Activated naive CD4-positive, alpha-beta T cell treated with anti-CD3 and anti-CD28 coated beads for 36 hours (primary cell): ENCODE results near the gene TUBGCP2. TPM values are rescaled to one million over a fixed set of nuclear protein-coding genes. Genes with fewer than 3 reads are reported as not detected.

Source experiments
- CTCF ChIA-PET: fragments of 350-600 bp; sonication (Branson Sonifier 250); formaldehyde crosslinking; loops from one replicate; lab custom pipeline; 2021; ENCODE audit warnings: antibody characterized with exemption; lab: Charles Lee
- DNase-seq: peaks from one replicate; pipeline ENCODE4 v3.0.0-alpha.2; 2020
- H3K27ac Mint-ChIP-seq: one replicate; pipeline ENCODE4 v1.8.0; 2021; ENCODE audit warnings: mild to moderate bottlenecking, mixed read lengths
- H3K27me3 Mint-ChIP-seq: one replicate; pipeline ENCODE4 v1.8.0; 2021; ENCODE audit warnings: low read depth, mixed read lengths
- H3K36me3 Mint-ChIP-seq: one replicate; pipeline ENCODE4 v1.8.0; 2021; ENCODE audit warnings: low read depth, mixed read lengths
- H3K4me1 Mint-ChIP-seq: one replicate; pipeline ENCODE4 v1.8.0; 2021; ENCODE audit warnings: low read depth, mixed read lengths
- H3K4me3 Mint-ChIP-seq: one replicate; pipeline ENCODE4 v1.8.0; 2021; ENCODE audit warnings: mild to moderate bottlenecking, moderate library complexity, mixed read lengths
- H3K9me3 Mint-ChIP-seq: one replicate; pipeline ENCODE4 v1.8.0; 2021; ENCODE audit warnings: mixed read lengths
- intact Hi-C: fragments of 100-400 bp; cut with micrococcal nuclease; formaldehyde crosslinking; loops from one replicate; pipeline ENCODE4 v1.15.1; 2023
- total RNA-seq, 2 experiments: library from RNA; stranded (reverse); gene quantifications; one replicate each; pipeline ENCODE4 v1.2.3, GENCODE V29; 2021

The TUBGCP2 gene
- total RNA-seq, 2 experiments from 2014 or later = 47.9 to 56.1 TPM

GRCh38 chr10:133245439-133246235 lies 63.0 kb downstream of the TUBGCP2 start:
- intact Hi-C loops = no loop called here

GRCh38 chr10:133243593-133243992 lies 65.1 kb downstream of the TUBGCP2 start:
- intact Hi-C loops = no loop called here
- H3K9me3 Mint-ChIP-seq = no peaks in the 10 kb centered on the region
- CTCF ChIA-PET = no interaction called here

More at GRCh38 chr10:133245439-133246235, 63.0 kb downstream of the TUBGCP2 start:
- H3K4me3 Mint-ChIP-seq = no peak overlapping the region
- peaks cover 13% of the 10 kb centered on the region for H3K4me1 Mint-ChIP-seq
- H3K27me3 Mint-ChIP-seq = peaks cover 20% of the 10 kb centered on the region
- H3K27ac Mint-ChIP-seq = no peak overlapping the region
- CTCF ChIA-PET = interaction anchor here (0.8 to 1.0 kb wide), 2 partner anchors 62 to 84 kb away, joined by 3 to 4 read pairs; no protein-coding TSS in a partner anchor
- H3K9me3 Mint-ChIP-seq = no peaks in the 10 kb centered on the region
- no peak for DNase-seq
- no peaks in the 10 kb centered on the region for H3K36me3 Mint-ChIP-seq

GRCh38 chr10:133242611-133243356 lies 65.9 kb downstream of the TUBGCP2 start:
- Mint-ChIP-seq H3K27me3 (peaks cover 34% of the 10 kb centered on the region), H3K36me3 (no peaks in the 10 kb centered on the region), H3K9me3 (no peaks in the 10 kb centered on the region), H3K4me1 (peaks cover 13% of the 10 kb centered on the region), H3K27ac (no peak overlapping the region), H3K4me3 (no peak overlapping the region)
- CTCF ChIA-PET = no interaction called here
- no peak for DNase-seq
- intact Hi-C loops = no loop called here

More at GRCh38 chr10:133243593-133243992, 65.1 kb downstream of the TUBGCP2 start:
- peaks cover 30% of the 10 kb centered on the region for H3K27me3 Mint-ChIP-seq
- H3K4me3 Mint-ChIP-seq = no peak overlapping the region
- no peaks in the 10 kb centered on the region for H3K36me3 Mint-ChIP-seq
- no peak for DNase-seq
- no peak overlapping the region for H3K27ac Mint-ChIP-seq
- peaks cover 13% of the 10 kb centered on the region for H3K4me1 Mint-ChIP-seq

- Mint-ChIP-seq H3K27me3 (peaks cover 38% of the 10 kb centered on the region), H3K27ac (no peak overlapping the region), H3K4me1 (peaks cover 16% of the 10 kb centered on the region), H3K9me3 (no peaks in the 10 kb centered on the region), H3K4me3 (peak overlapping the region; percentile 39), H3K36me3 (no peaks in the 10 kb centered on the region)
- CTCF ChIA-PET = interaction anchor here (1.2 kb wide), 1 partner anchor 17 kb away, joined by 3 read pairs; no protein-coding TSS in a partner anchor
- no peak for DNase-seq
- intact Hi-C loops = no loop called here
Observed at GRCh38 chr10:133241501-133242205, 67.0 kb downstream of the TUBGCP2 start.

GRCh38 chr10:133239990-133240389 lies 68.7 kb downstream of the TUBGCP2 start:
- intact Hi-C loops = no loop called here
- no peak for DNase-seq
- H3K27ac Mint-ChIP-seq = no peak overlapping the region
- peaks cover 43% of the 10 kb centered on the region for H3K27me3 Mint-ChIP-seq
- H3K4me3 Mint-ChIP-seq = no peak overlapping the region
- no peaks in the 10 kb centered on the region for H3K9me3 Mint-ChIP-seq
- peaks cover 21% of the 10 kb centered on the region for H3K4me1 Mint-ChIP-seq
- no peaks in the 10 kb centered on the region for H3K36me3 Mint-ChIP-seq
- CTCF ChIA-PET = interaction anchor here (1.2 kb wide), 1 partner anchor 19 kb away, joined by 3 read pairs; no protein-coding TSS in a partner anchor

GRCh38 chr10:133238466-133238804 lies 70.2 kb downstream of the TUBGCP2 start:
- Mint-ChIP-seq H3K36me3 (no peaks in the 10 kb centered on the region), H3K4me1 (peaks cover 23% of the 10 kb centered on the region), H3K27me3 (peaks cover 56% of the 10 kb centered on the region), H3K4me3 (no peak overlapping the region), H3K9me3 (no peaks in the 10 kb centered on the region), H3K27ac (no peak overlapping the region)
- no peak for DNase-seq
- intact Hi-C loops = no loop called here
- CTCF ChIA-PET = interaction anchor here (1.1 to 1.4 kb wide), 2 partner anchors 13 to 37 kb away, joined by 3 read pairs; no protein-coding TSS in a partner anchor

GRCh38 chr10:133237588-133238465 lies 70.8 kb downstream of the TUBGCP2 start, which contains the start of gene VENTX:
Gene VENTX, plus strand, starts transcription at chr10:133237855. Its CDS starts 60 bp downstream, at chr10:133237915.
- intact Hi-C loops = no loop called here
- Mint-ChIP-seq H3K4me3 (no peak within 1 kb of the TSS), H3K4me1 (peaks cover 23% of the 10 kb centered on the region), H3K36me3 (no peaks in the 10 kb centered on the region), H3K27me3 (peaks cover 55% of the 10 kb centered on the region), H3K9me3 (no peaks in the 10 kb centered on the region), H3K27ac (no peak within 1 kb of the TSS)
- CTCF ChIA-PET = interaction anchor here (1.4 kb wide), 1 partner anchor 12 kb away, joined by 3 read pairs; no protein-coding TSS in a partner anchor
- no peak for DNase-seq

GRCh38 chr10:133237241-133237587 lies 71.5 kb downstream of the TUBGCP2 start:
- CTCF ChIA-PET = no interaction called here

GRCh38 chr10:133236401-133237240 lies 72.1 kb downstream of the TUBGCP2 start:
- DNase-seq = no peak
- Mint-ChIP-seq H3K27me3 (peaks cover 55% of the 10 kb centered on the region), H3K4me1 (peaks cover 20% of the 10 kb centered on the region), H3K27ac (no peak overlapping the region), H3K36me3 (no peaks in the 10 kb centered on the region), H3K9me3 (no peaks in the 10 kb centered on the region), H3K4me3 (no peak overlapping the region)
- intact Hi-C loops = no loop called here
- CTCF ChIA-PET = no interaction called here

More at GRCh38 chr10:133237241-133237587, 71.5 kb downstream of the TUBGCP2 start:
- H3K9me3 Mint-ChIP-seq = no peaks in the 10 kb centered on the region
- H3K27me3 Mint-ChIP-seq = peaks cover 54% of the 10 kb centered on the region
- intact Hi-C loops = no loop called here
- peaks cover 23% of the 10 kb centered on the region for H3K4me1 Mint-ChIP-seq
- H3K36me3 Mint-ChIP-seq = no peaks in the 10 kb centered on the region
- no peak overlapping the region for H3K4me3 Mint-ChIP-seq
- no peak overlapping the region for H3K27ac Mint-ChIP-seq
- DNase-seq = no peak

- CTCF ChIA-PET = no interaction called here
- Mint-ChIP-seq H3K27me3 (peaks cover 54% of the 10 kb centered on the region), H3K4me3 (no peak overlapping the region), H3K4me1 (peaks cover 16% of the 10 kb centered on the region), H3K27ac (no peak overlapping the region), H3K9me3 (no peaks in the 10 kb centered on the region), H3K36me3 (no peaks in the 10 kb centered on the region)
- intact Hi-C loops = no loop called here
- no peak for DNase-seq
Observed at GRCh38 chr10:133235932-133236331, 72.7 kb downstream of the TUBGCP2 start.
